GM18951 (cell line): ENCODE results near the gene PRDM7.

Experiments
- POLR2A ChIP-seq: IDR thresholded peaks from 4 replicates; pipeline ENCODE4 v1.6.1; 2011; ENCODE audit warnings: mild to moderate bottlenecking; ENCODE audit not compliant: insufficient read length, insufficient read depth; ENCODE audit errors: extremely low read depth
- in situ Hi-C: fragments of 300-500 bp; cut with MboI; formaldehyde crosslinking; loops from one replicate; pipeline ENCODE4 v1.12.0; 2022; ENCODE audit warnings: low sequenced_read_pairs, mixed read lengths, inconsistent platforms; ENCODE audit not compliant: unreplicated experiment

Gene PRDM7

DNA sequence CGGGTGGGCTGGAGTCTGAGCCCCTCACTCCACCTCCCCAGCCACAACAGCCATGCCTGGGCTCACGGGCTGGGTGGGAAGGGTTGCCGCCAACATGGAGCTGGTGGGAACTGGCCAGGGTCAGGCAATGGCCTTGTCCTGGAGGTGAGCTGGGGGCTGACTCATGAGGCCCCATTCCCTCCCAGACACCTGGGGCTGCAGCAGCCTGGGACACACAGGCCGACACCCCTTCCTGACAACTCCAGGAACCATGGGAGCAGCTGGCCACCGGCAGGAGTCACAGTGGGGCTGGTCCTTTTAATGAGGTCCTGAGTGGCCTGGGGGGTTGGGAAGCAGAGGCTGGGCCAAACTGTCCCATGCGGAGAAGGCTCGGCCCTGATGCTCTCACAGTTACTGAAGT is 70.1 kb downstream of the PRDM7 start:
- in situ Hi-C loops = no loop called here
- TF ChIP-seq POLR2A = no peak
